GM21786 (cell line): ENCODE measurements around the gene ADAM22.

ENCODE experiments used
- ATAC-seq: cut with Tn5 transposase; IDR thresholded peaks from one replicate; pipeline ENCODE4 v1.9.1; 2021; ENCODE audit not compliant: unreplicated experiment

ADAM22 gene

DNA sequence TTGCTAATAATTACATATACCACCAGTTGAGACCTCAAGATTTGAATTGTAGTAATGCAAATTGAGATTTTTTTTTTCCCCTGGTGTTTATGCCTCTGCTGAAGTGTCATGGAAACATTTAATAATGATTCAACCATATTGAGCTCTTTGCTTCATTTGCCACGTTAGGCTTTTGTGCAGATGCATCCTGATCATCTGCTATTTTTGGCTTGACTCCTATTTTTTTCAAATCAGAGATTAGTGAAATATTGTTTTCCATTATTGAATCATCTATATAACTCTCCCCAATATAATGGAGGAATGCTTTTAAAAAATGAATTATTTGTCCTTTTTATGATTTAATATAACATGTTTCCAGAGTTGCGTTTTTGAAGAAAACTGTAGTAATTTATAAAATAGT is 170.7 kb downstream of the ADAM22 start:
- ATAC-seq = no peak

DNA sequence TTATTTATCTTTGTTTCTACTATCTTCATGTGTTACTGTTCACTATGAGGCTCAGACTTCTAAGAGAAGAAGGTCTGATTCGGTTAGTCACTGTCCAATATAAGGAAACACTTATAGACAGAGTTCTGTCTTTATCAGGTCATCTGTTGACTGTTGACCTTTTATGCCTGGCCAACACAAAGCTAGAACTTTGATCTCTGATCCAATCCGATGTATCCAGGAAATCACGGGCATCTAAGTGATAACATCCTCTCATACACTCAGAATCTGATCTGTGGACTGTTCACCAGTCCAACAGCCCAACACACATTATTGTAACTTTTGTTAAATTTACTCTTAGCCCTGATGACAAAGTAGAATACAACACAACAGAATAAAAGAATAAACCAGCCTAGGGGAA is 171.2 kb downstream of the ADAM22 start:
- no peak for ATAC-seq

DNA sequence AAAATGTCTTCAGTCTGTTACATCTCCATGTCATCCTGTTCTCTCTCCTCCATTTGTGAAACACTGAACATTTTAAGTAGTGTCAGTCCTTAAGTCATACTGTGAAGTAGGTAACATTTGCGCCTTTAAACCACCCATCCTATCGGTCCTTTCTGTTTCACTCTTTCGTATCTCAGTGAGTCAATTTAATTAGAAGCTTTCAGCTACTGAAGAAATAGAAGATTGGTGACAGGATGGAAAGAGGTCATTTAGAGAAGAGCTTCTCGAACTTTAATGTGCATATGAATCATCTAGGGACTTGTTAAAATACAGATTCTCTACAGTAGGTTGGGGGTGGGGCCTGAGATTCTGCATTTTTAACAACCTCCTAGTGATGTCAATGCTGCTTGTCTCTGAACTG is 172.4 kb downstream of the ADAM22 start:
- ATAC-seq = no peak

DNA sequence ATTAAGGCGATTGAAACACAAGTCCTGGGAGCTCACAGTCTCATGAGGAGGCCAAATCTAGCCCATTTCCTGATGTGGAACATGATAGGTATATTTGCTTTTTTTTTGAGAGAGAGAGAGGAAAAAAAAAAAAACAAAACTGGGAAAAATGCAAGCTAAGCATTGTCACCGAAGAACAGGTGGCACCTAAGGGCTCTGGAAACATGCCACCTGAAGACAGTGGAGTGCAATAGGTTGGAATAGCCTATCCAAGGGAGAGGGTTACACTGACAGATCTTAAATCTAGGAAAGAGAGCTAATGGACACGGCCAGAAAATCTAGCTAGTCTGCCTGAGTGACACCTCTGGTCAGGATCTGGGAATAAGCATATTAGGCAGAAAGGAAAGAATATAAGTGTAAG is 175.6 kb downstream of the ADAM22 start:
- ATAC-seq = no peak

GRCh38 chr7:88111140-88111743 is 177.2 kb downstream of the ADAM22 start:
- peak; percentile 53 for ATAC-seq

DNA sequence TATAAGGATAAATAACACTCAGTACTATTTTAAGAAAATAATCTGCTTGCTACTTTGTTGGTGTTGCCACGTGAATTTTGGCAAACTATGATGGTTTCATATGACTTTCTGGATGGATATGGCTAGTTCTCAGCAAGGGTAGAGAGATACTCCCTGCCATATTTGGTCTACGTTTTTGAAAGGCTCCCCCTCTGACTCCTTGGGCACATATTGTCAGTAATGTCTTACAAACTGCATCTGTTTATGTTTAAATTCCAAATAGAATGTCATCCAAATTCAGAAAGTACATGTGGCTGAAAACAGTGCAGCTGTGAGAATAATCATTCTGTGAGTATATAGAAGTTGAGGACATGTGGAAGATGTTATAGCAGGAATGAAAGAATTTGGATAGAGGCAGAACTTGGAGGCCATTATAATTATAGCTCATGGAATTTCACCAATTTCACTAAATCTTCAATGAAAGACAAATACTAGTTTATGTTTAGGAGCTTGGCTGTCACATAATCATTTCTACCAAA is 178.0 kb downstream of the ADAM22 start:
- ATAC-seq = no peak

DNA sequence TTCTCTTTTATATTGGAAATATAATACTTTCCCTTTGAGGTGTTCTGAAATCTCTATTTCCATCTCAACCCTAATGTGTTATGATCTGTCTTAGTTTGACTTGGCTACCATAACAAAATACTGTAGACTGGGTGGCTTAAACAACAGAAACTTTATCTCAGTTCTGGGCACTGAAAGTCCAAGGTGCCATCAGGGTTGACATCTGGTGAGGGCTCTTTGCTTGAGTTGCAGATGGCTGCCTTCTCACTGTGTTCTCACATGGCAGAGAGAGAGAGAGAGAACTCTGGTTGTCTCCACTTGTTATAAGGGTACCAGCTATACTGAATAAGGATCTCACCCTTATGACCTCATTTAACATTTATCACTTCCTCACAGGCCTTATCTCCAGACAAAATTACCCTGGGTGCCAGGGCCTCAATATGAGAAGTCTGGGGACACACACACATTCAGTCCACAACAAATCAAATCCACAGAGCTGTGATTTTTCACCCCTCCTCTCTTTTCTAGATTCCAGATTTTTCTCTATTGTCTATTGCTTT is 181.3 kb downstream of the ADAM22 start:
- no peak for ATAC-seq

- no peak for ATAC-seq
Observed at GRCh38 chr7:88115816-88116215, 181.8 kb downstream of the ADAM22 start.

DNA sequence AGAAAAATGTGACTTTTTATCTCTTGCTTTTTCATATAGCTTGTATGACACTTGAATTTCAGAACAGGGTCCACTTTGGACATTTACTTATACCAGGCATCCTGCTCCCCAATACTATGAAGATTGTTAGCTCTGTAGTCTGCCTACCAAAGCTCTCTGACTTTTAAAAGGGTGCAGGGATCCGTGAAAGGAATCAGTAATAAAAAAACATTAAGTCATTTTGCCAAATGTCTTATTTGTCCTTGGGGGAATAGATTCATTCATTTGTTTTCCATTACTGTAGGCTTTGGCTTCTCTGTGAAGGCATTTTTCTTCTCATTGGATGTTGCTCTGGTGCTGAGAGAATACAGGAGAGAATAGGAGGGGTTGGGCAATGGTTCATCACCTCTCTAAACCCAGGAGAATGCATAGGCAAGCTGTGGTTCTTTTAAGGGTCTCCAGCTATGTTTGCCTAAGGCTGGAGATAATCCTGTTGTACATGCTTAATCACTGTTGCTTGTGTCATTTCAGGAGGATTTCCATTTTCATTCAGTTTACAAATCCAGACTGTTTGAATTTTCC is 182.3 kb downstream of the ADAM22 start:
- ATAC-seq = no peak

- ATAC-seq = no peak
Observed at GRCh38 chr7:88117325-88117724, 183.3 kb downstream of the ADAM22 start.

- ATAC-seq = no peak
Observed at GRCh38 chr7:88121335-88121734, 187.3 kb downstream of the ADAM22 start.

DNA sequence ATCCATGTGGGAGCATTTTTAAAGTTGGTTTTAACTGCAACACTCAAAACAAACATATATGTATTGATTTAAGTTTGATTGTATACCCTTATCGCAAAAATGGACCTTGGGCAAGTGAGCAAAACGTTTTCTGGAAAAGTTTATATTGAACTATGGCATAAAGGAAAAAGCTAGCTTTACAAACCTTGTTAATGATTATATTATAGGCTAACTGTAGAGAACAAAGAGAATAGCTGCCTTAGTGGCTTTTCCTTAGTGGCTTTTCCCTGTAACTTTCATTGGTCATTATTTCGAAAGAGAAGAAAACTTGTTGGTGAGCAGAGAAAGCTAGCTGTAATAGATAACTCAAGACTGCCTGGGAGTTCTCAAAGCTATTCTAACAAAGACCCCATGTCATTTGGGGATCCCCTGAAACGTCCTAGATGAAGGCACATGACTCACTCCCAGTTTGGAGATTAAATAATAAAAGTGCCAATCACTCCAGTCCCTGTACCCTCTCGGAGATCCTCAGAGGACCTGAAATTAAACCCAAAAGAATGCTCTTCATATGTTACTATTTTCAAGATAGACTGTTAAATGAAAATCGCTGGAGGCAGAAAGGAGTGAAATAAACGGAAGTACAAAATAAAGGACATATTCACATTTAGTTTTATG is 193.7 kb downstream of the ADAM22 start:
- no peak for ATAC-seq

DNA sequence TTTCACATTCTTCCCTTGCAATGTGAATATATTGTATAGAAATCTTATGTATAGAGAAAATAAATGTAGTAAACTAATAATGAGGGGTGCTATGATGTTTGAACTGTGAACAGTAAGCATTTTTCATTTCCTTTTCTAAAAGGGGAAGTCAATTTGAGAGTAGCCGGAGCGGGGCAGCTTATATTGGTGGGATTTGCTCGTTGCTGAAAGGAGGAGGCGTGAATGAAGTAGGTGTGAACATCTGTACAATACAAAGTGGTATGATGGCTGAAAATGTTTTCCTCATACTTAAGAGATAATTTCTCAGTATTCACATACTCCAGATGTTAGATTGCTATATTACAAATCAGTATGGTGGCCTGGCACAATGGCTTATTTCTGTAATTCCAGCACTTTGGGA is 198.7 kb downstream of the ADAM22 start:
- peak; percentile 88 for ATAC-seq

DNA sequence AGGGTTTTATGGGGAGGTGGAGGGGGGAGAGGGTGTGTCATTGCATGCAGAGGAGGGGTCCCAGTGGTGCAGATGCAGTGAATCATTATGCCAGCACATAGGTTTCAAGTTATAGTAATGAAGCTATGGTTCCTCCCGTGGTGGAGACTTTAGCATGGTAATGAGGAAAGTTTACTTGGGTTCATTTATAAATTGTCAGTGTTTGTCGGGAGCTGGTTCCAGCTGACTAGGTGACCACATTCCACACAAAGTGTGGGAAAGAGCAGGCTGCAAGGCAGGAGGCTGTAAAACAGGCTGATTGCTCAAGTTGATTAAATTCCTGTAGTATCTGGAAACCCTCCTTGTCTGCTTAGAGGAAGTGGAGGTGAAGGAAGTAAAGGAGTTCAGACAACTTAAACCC is 206.9 kb downstream of the ADAM22 start:
- ATAC-seq = no peak

GRCh38 chr7:88141479-88141878 is 207.4 kb downstream of the ADAM22 start:
- no peak for ATAC-seq

- no peak for ATAC-seq
Observed at GRCh38 chr7:88141953-88142352, 207.9 kb downstream of the ADAM22 start.

DNA sequence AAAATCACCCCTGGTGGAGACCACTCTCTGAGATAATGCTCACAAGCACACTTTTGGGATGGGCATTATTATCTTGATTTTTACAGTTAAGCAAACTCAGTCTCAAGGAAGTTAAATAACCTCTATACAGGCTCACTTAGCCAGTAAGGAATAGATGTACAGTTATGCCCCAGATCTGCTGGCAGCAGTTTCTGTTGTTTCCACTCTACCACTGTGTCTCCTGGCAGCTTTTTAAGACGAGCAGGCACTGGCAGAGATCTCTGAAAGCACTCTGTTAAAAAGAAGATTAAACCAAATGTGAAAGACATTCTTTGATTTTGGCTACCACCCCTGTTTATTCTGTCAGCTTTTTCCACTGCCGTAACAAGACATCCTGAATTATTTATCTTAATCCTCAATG is 212.6 kb downstream of the ADAM22 start:
- ATAC-seq = no peak

DNA sequence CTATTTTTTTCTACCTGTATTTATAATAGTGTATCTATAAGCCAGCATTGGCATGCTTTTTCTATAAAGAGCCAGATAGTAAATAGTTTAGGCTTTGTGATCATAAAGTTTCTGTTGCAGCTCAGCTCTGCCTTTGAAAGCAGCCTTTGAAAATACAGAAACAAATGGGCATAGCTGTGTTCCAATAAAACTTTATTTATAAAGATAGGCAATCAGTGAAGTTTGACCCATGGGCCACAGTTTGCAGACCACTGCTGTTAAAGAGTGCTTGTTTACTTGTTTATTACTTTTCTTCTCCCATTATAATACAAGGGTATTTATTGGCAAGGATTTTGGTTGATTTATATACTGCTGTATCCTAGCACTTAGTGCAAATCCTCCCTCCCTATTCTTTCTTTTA is 213.3 kb downstream of the ADAM22 start:
- ATAC-seq = no peak

DNA sequence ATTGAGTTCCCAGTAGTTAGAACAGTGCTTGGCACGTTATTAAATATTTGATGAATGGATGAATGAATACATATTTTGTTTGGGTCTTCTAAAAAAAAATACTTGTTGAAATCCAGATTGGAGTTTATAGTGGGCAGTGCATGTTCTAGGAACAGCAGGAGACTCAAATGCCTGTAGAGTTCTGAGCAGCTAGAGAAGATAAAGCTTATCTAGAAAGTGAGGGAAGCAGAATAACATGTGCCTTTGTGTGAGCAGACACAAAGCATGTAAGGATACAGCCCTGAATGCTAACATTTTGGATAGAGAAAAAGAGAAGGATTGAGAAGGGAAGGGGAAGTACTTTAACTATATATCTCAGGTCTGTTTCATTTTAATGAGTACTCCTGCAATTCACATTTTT is 213.9 kb downstream of the ADAM22 start:
- ATAC-seq = no peak

- ATAC-seq = no peak
Observed at GRCh38 chr7:88150033-88150432, 216.0 kb downstream of the ADAM22 start.

DNA sequence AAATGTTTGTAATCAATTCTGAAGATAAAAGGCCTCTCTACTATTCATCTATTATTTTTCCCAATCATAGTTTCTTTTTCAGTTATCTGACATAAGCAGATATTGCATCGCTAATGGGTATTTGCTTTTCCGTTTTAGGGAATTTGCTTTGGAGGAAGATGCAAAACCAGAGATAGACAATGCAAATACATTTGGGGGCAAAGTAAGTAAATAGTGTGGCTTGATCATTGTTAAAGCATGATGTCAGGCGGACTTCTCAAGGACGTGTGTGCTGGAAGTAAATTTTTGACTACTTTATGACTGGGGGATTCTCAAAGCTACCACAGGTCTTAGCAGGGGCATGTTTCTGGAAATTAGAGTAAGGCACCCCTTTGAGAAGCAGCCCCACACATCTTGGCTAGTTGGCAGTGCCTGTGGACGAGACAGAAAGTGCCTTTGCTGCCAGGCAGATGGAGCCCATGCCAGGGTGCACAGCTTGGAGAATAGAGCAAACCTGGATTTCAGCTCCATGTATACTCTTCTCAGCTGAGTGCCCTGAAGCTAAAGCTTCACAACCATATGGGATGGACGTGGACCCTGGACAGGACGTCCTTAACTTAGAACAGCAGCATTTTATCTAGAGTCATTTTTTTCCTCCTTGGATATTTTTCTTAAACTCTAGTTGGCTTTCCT is 217.2 kb downstream of the ADAM22 start:
- no peak for ATAC-seq

- ATAC-seq = no peak
Observed at GRCh38 chr7:88153378-88153777, 219.3 kb downstream of the ADAM22 start.
